GM10248 (cell line): ENCODE results near the gene TARS1.
"Not testable (repeated sequence)": the region's sequence is repeated elsewhere in the genome, so short reads cannot be mapped to it uniquely, and the experiment has no call there.

ENCODE experiments used
- CTCF ChIA-PET: fragments of 300-600 bp; sonication (Branson Sonifier 250); formaldehyde crosslinking; extraction: SDS; loops from one replicate; lab custom pipeline; 2021; ENCODE audit warnings: antibody characterized with exemption; lab: Yijun Ruan, JAX
- POLR2A ChIA-PET: fragments of 350-650 bp; sonication (Branson Sonifier 250); formaldehyde crosslinking; extraction: SDS; loops from one replicate; lab custom pipeline; 2020; ENCODE audit warnings: antibody characterized with exemption; lab: Yijun Ruan, JAX
- DNase-seq: peaks from one replicate; pipeline ENCODE4 v3.0.0; 2012; ENCODE audit errors: extremely low spot score
- CTCF ChIP-seq: IDR thresholded peaks from 2 replicates; pipeline ENCODE4 v1.5.1; 2012; ENCODE audit warnings: mild to moderate bottlenecking, low read depth; ENCODE audit errors: extremely low read depth, missing control alignments, control extremely low read depth

TARS1 gene

GRCh38 chr5:33435893-33436490 lies 4.8 kb upstream of the TARS1 start:
- CTCF ChIA-PET: interaction anchor here (0.6 to 4.9 kb wide), 17 partner anchors 9 to 547 kb away, joined by 3 to 37 read pairs (median 4); no protein-coding TSS in a partner anchor
- peak; percentile 65 for DNase-seq
- TF ChIP-seq CTCF: peak; percentile 60
- POLR2A ChIA-PET: not testable (repeated sequence)

DNA sequence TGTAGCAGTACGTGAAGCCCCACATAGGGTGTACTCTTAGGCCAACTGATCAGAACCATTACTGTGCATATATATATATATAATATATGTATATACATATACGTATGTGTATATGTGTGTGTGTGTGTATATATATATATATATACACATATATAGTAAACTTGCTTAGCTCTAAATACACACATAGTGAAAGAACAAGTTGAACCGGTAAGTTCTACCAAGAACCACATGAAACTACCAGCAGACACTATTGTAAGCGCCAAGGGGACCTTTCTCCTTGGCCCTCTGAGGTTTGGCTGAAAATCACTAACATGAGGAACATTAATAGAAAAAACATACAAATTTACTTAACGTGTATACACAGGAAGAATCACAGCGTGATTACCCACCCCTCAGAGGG lies 1.8 kb upstream of the TARS1 start:
- POLR2A ChIA-PET: no interaction called here
- no peak for TF ChIP-seq CTCF
- DNase-seq: no peak
- CTCF ChIA-PET: interaction anchor here (1.0 to 3.7 kb wide), 3 partner anchors 496 to 531 kb away, joined by 3 to 27 read pairs (median 10); partner anchors contain the start of gene RXFP3

DNA sequence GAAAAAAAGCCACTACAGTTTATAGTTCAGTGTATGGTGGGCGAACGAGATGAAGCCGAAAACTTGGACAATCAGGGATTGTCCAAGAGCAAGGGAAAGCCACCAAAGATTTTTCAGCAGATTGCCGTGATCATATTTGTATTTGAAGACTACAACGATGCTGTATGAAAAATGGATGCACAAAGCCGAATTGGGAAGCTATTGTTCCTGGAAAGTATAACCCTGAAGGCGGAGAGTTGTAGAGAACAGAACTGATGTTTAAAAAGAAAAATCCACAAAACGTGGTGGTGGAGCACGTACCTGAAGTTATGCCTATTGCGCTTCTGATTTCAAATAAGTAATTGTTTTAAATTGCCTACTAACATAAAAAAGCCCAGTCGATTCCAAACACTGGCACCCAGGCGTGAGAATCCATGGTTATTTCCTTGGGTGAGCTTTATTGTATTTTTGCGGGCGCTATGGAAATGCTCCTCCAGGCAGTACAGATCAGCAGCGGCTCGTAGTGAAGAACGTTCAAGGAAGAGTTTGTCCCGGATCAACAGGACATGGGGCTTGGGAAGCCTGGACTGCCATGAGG lies 772 bp upstream of the TARS1 start:
- no peak for TF ChIP-seq CTCF
- CTCF ChIA-PET: interaction anchor here (1.0 to 3.7 kb wide), 5 partner anchors 14 to 530 kb away, joined by 3 to 27 read pairs (median 4); no protein-coding TSS in a partner anchor
- POLR2A ChIA-PET: interaction anchor here (1.0 kb wide), 1 partner anchor 223 kb away, joined by 4 read pairs; no protein-coding TSS in a partner anchor
- no peak for DNase-seq

- CTCF ChIA-PET: interaction anchor here (1.0 to 3.7 kb wide), 7 partner anchors 12 to 528 kb away, joined by 3 to 27 read pairs (median 4); no protein-coding TSS in a partner anchor
- POLR2A ChIA-PET: interaction anchor here (1.0 kb wide), 1 partner anchor 222 kb away, joined by 4 read pairs; no protein-coding TSS in a partner anchor
- TF ChIP-seq CTCF: no peak
- peak; percentile 33 for DNase-seq
Observed at GRCh38 chr5:33441241-33442177, 744 bp downstream of the TARS1 start.

GRCh38 chr5:33444542-33444941 lies 3.8 kb downstream of the TARS1 start:
- POLR2A ChIA-PET: no interaction called here
- CTCF ChIA-PET: interaction anchor here (1.0 kb wide), 1 partner anchor 9 kb away, joined by 3 read pairs; no protein-coding TSS in a partner anchor
- no peak for TF ChIP-seq CTCF
- DNase-seq: no peak

GRCh38 chr5:33445798-33446197 lies 5.0 kb downstream of the TARS1 start:
- no peak for DNase-seq
- CTCF ChIA-PET: interaction anchor here (0.9 to 1.5 kb wide), 5 partner anchors 10 to 489 kb away, joined by 3 to 5 read pairs (median 3); no protein-coding TSS in a partner anchor
- POLR2A ChIA-PET: no interaction called here
- TF ChIP-seq CTCF: no peak
